GM13976 (cell line): ENCODE data around the gene PDX1.
"Not testable (repeated sequence)": the region's sequence is repeated elsewhere in the genome, so short reads cannot be mapped to it uniquely, and the experiment has no call there.

Source experiments
- DNase-seq: peaks from one replicate; pipeline ENCODE4 v3.0.0; 2012; ENCODE audit warnings: low spot score
- in situ Hi-C: fragments of 300-500 bp; cut with MboI; formaldehyde crosslinking; loops from one replicate; pipeline ENCODE4 v1.12.0; 2022; ENCODE audit warnings: low sequenced_read_pairs, mixed read lengths, inconsistent platforms; ENCODE audit not compliant: unreplicated experiment
- TF ChIP-seq, protein P1 (sequence below): IDR thresholded peaks from 2 replicates; pipeline ENCODE4 v1.5.1; 2012; ENCODE audit warnings: borderline replicate concordance, mild to moderate bottlenecking; ENCODE audit not compliant: insufficient read depth; ENCODE audit errors: extremely low read depth, missing control alignments, control extremely low read depth

The PDX1 gene

GRCh38 chr13:27962128-27962841 is 42.5 kb downstream of the PDX1 start:
- TF ChIP-seq, protein P1, sequence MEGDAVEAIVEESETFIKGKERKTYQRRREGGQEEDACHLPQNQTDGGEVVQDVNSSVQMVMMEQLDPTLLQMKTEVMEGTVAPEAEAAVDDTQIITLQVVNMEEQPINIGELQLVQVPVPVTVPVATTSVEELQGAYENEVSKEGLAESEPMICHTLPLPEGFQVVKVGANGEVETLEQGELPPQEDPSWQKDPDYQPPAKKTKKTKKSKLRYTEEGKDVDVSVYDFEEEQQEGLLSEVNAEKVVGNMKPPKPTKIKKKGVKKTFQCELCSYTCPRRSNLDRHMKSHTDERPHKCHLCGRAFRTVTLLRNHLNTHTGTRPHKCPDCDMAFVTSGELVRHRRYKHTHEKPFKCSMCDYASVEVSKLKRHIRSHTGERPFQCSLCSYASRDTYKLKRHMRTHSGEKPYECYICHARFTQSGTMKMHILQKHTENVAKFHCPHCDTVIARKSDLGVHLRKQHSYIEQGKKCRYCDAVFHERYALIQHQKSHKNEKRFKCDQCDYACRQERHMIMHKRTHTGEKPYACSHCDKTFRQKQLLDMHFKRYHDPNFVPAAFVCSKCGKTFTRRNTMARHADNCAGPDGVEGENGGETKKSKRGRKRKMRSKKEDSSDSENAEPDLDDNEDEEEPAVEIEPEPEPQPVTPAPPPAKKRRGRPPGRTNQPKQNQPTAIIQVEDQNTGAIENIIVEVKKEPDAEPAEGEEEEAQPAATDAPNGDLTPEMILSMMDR = no peak
- in situ Hi-C loops = loop anchor here (25.0 kb wide), 1 partner anchor 1000 kb away; no protein-coding TSS in a partner anchor
- no peak for DNase-seq

GRCh38 chr13:27962982-27963381 is 43.2 kb downstream of the PDX1 start:
- in situ Hi-C loops = loop anchor here (25.0 kb wide), 1 partner anchor 1001 kb away; no protein-coding TSS in a partner anchor
- TF ChIP-seq, protein P1 = no peak
- DNase-seq = no peak

GRCh38 chr13:27963491-27963890 is 43.7 kb downstream of the PDX1 start:
- TF ChIP-seq, protein P1 = no peak
- in situ Hi-C loops = loop anchor here (25.0 kb wide), 1 partner anchor 1001 kb away; no protein-coding TSS in a partner anchor
- DNase-seq = no peak

DNA sequence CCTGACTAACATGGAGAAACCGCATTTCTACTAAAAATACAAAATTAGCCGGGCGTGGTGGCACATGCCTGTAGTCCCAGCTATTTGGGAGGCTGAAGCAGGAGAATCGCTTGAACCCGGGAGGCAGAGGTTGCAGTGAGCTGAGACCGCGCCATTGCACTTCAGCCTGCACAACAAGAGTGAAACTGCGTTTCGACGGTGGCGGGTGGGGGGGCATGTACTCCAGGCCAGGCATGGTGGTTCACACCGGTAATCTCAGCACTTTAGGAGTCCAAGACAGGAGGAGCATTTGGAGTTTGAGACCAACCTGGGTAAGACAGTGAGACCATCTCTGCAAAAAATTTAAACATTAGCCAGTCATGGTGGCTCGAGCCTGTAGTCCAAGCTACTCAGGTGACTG is 44.4 kb downstream of the PDX1 start:
- DNase-seq = not testable (repeated sequence)

GRCh38 chr13:27964741-27965323 is 45.0 kb downstream of the PDX1 start:
- in situ Hi-C loops = loop anchor here (25.0 kb wide), 1 partner anchor 1003 kb away; no protein-coding TSS in a partner anchor
- no peak for DNase-seq
- TF ChIP-seq, protein P1 = no peak

More for the DNA sequence above, 44.4 kb downstream of the PDX1 start:
- in situ Hi-C loops = loop anchor here (25.0 kb wide), 1 partner anchor 1002 kb away; no protein-coding TSS in a partner anchor

DNA sequence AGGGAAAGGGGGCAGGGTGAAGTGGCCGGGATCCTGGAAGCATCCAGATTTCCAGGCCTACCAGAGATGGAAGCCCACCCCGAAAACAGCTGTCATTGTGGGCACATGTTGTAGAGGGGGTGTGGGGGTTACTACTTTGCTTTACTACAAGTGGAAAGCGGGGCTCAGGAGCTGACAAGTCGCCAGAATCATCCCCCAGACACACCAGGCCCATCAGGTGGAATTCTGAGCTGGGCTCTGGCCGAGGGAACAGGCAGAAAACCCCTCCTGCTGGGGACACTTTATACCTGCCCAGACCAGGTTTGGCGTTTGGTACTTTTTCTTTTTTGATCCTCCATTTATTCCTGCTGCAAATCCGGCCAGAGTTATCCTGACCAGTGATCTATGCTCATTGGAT is 45.5 kb downstream of the PDX1 start:
- DNase-seq = no peak
- in situ Hi-C loops = loop anchor here (25.0 kb wide), 1 partner anchor 1003 kb away; no protein-coding TSS in a partner anchor
- TF ChIP-seq, protein P1 = no peak
